Activated B cell treated with CpG ODN at 0.5 μM for 24 hours (primary cell): ENCODE results near the gene ANKRD13D. TPM values are rescaled to one million over a fixed set of nuclear protein-coding genes. Genes with fewer than 3 reads are reported as not detected.

ENCODE experiments used
- ATAC-seq: fragments of 200-7000 bp; cut with Tn5 transposase; one replicate; pipeline ENCODE4 v1.10.0; 2021; ENCODE audit warnings: low read depth, mild to moderate bottlenecking, moderate library complexity
- CTCF ChIA-PET: fragments of 350-600 bp; sonication (Branson Sonifier 250); formaldehyde crosslinking; loops from one replicate; lab custom pipeline; 2021; ENCODE audit warnings: antibody characterized with exemption; lab: Charles Lee
- POLR2A ChIA-PET: fragments of 350-600 bp; sonication (Branson Sonifier 250); formaldehyde crosslinking; loops from one replicate; lab custom pipeline; 2021; ENCODE audit warnings: antibody characterized with exemption; lab: Charles Lee
- DNase-seq: peaks from one replicate; pipeline ENCODE4 v3.0.0; 2022
- H3K27ac Mint-ChIP-seq: one replicate; pipeline ENCODE4 v1.8.0; 2020; ENCODE audit warnings: mixed read lengths
- H3K27me3 Mint-ChIP-seq: one replicate; pipeline ENCODE4 v1.8.0; 2021; ENCODE audit warnings: mixed read lengths
- H3K36me3 Mint-ChIP-seq: one replicate; pipeline ENCODE4 v1.8.0; 2021; ENCODE audit warnings: low read depth, mixed read lengths
- H3K4me1 Mint-ChIP-seq: one replicate; pipeline ENCODE4 v1.8.0; 2021; ENCODE audit warnings: mixed read lengths
- H3K4me3 Mint-ChIP-seq: one replicate; pipeline ENCODE4 v1.8.0; 2020; ENCODE audit warnings: mild to moderate bottlenecking, mixed read lengths
- H3K9me3 Mint-ChIP-seq: one replicate; pipeline ENCODE4 v1.8.0; 2020; ENCODE audit warnings: mixed read lengths
- CTCF ChIP-seq: fragments of 200-600 bp; IDR thresholded peaks from one replicate; pipeline ENCODE4 v1.8.0; 2022; ENCODE audit warnings: antibody characterized with exemption, mild to moderate bottlenecking
- intact Hi-C: fragments of 100-400 bp; cut with micrococcal nuclease; formaldehyde crosslinking; loops from one replicate; pipeline ENCODE4 v1.15.1; 2024
- total RNA-seq: library from RNA; stranded (reverse); gene quantifications from 2 replicates; pipeline ENCODE4 v1.2.3, GENCODE V29; 2022

The ANKRD13D gene
- total RNA-seq, 1 donor from 2014 or later: 116 TPM

- POLR2A ChIA-PET: interaction anchor here (1.1 to 9.6 kb wide), 2 partner anchors 11 to 34 kb away, joined by 3 to 280 read pairs; partner anchors contain the start of gene ANKRD13D
- Mint-ChIP-seq H3K36me3 (peaks cover 45% of the 10 kb centered on the region), H3K4me3 (peak overlapping the region; percentile 46), H3K27ac (peak overlapping the region; percentile 98), H3K4me1 (peaks cover 100% of the 10 kb centered on the region), H3K27me3 (no peaks in the 10 kb centered on the region), H3K9me3 (no peaks in the 10 kb centered on the region)
- intact Hi-C loops: no loop called here
- DNase-seq: peak; percentile 13
- CTCF ChIA-PET: no interaction called here
- ATAC-seq: no peak
- TF ChIP-seq CTCF: no peak
These were observed 14.1 kb upstream of the ANKRD13D start for GRCh38 chr11:67274768-67275605.

GRCh38 chr11:67275606-67276409, 13.3 kb upstream of the ANKRD13D start:
- no peak for ATAC-seq
- intact Hi-C loops: no loop called here
- peak; percentile 18 for DNase-seq
- Mint-ChIP-seq H3K27me3 (no peaks in the 10 kb centered on the region), H3K4me3 (peak overlapping the region; percentile 46), H3K4me1 (peaks cover 98% of the 10 kb centered on the region), H3K9me3 (no peaks in the 10 kb centered on the region), H3K36me3 (peaks cover 44% of the 10 kb centered on the region), H3K27ac (peak overlapping the region; percentile 98)
- POLR2A ChIA-PET: interaction anchor here (0.6 to 5.2 kb wide), 7 partner anchors 8 to 77 kb away, joined by 3 to 164 read pairs (median 18); partner anchors contain the start of genes ANKRD13D and POLD4
- no peak for TF ChIP-seq CTCF
- CTCF ChIA-PET: no interaction called here

- no peak for TF ChIP-seq CTCF
- H3K36me3 Mint-ChIP-seq: peaks cover 41% of the 10 kb centered on the region
- H3K27me3 Mint-ChIP-seq: no peaks in the 10 kb centered on the region
- ChIA-PET POLR2A (interaction anchor here (0.6 to 5.2 kb wide), 12 partner anchors 9 to 189 kb away, joined by 3 to 164 read pairs (median 9); partner anchors contain the start of genes ANKRD13D, CLCF1, GRK2 and POLD4), CTCF (interaction anchor here (0.9 to 3.1 kb wide), 6 partner anchors 9 to 105 kb away, joined by 3 to 19 read pairs (median 8); partner anchors contain the start of genes ANKRD13D and GRK2)
- DNase-seq (no peak), ATAC-seq (peak; percentile 1)
- peak overlapping the region; percentile 59 for H3K4me3 Mint-ChIP-seq
- intact Hi-C loops: loop anchor here (1.0 kb wide), 3 partner anchors 9 to 40 kb away; no protein-coding TSS in a partner anchor
- peaks cover 88% of the 10 kb centered on the region for H3K4me1 Mint-ChIP-seq
- peak overlapping the region; percentile 98 for H3K27ac Mint-ChIP-seq
- no peaks in the 10 kb centered on the region for H3K9me3 Mint-ChIP-seq
These were observed 12.3 kb upstream of the ANKRD13D start for GRCh38 chr11:67276781-67277230.

GRCh38 chr11:67277231-67277961, 11.7 kb upstream of the ANKRD13D start:
- CTCF ChIA-PET: interaction anchor here (0.9 to 3.1 kb wide), 6 partner anchors 10 to 105 kb away, joined by 3 to 19 read pairs (median 8); partner anchors contain the start of genes ANKRD13D and GRK2
- no peaks in the 10 kb centered on the region for H3K9me3 Mint-ChIP-seq
- DNase-seq (peak; percentile 85), ATAC-seq (peak; percentile 93)
- intact Hi-C loops: loop anchor here (1.0 kb wide), 3 partner anchors 9 to 40 kb away; no protein-coding TSS in a partner anchor
- no peaks in the 10 kb centered on the region for H3K27me3 Mint-ChIP-seq
- peaks cover 85% of the 10 kb centered on the region for H3K4me1 Mint-ChIP-seq
- peak overlapping the region; percentile 59 for H3K4me3 Mint-ChIP-seq
- peaks cover 42% of the 10 kb centered on the region for H3K36me3 Mint-ChIP-seq
- POLR2A ChIA-PET: interaction anchor here (0.6 to 5.2 kb wide), 16 partner anchors 9 to 188 kb away, joined by 3 to 164 read pairs (median 6); partner anchors contain the start of genes ANKRD13D, CLCF1, GRK2 and POLD4
- TF ChIP-seq CTCF: no peak
- peak overlapping the region; percentile 98 for H3K27ac Mint-ChIP-seq
